Left renal pelvis (tissue), 4 donors: Measurements from ENCODE around the gene SEC11A. TPM values are rescaled to one million over a fixed set of nuclear protein-coding genes. Genes with fewer than 3 reads are reported as not detected.

ENCODE experiments used
- DNase-seq, 4 donors: peaks; one replicate each; pipeline ENCODE4 v3.0.0-alpha.2; 2013; ENCODE audit warnings: low read depth in 4 of 4, low spot score in 3 of 4
- polyA plus RNA-seq, 4 donors: library from polyadenylated mRNA; unstranded; fragments of 120-200 nt; gene quantifications; one replicate each; pipeline ENCODE4 v1.2.1, GENCODE V29; 2013; ENCODE audit not compliant: insufficient read length in 4 of 4

Gene SEC11A
- polyA plus RNA-seq, 4 donors, result 249 to 329 (median 277) TPM

- no peak for DNase-seq
Observed at GRCh38 chr15:84685304-84685703, 30.6 kb downstream of the SEC11A start.

GRCh38 chr15:84684092-84684491, 31.8 kb downstream of the SEC11A start:
- no peak for DNase-seq

DNA sequence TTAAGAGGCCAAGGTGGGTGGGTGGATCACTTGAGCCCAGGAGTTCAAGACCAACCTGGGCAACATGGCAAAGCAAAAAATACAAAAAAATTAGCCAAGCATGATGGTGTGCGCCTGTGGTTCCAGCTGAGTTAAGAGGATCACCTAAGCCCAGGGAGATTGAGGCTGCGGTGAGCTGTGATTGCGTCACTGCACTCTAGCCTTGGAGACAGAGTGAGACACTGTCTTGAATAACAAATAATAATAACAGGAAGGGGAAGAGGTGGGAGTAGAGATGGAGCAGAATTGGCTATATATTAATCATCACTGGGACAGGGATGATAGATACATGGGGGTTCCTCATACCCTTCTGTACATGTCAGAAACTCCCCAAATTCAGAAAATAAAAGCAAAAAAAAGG, 34.1 kb downstream of the SEC11A start:
- no peak for DNase-seq

- no peak for DNase-seq
Observed at GRCh38 chr15:84671211-84671610, 44.7 kb downstream of the SEC11A start.

GRCh38 chr15:84669726-84670125, 46.2 kb downstream of the SEC11A start:
- no peak for DNase-seq

GRCh38 chr15:84668221-84668982, 47.5 kb downstream of the SEC11A start:
- DNase-seq, result no peak

- DNase-seq, result no peak
Observed at GRCh38 chr15:84666373-84666772, 49.6 kb downstream of the SEC11A start.

DNA sequence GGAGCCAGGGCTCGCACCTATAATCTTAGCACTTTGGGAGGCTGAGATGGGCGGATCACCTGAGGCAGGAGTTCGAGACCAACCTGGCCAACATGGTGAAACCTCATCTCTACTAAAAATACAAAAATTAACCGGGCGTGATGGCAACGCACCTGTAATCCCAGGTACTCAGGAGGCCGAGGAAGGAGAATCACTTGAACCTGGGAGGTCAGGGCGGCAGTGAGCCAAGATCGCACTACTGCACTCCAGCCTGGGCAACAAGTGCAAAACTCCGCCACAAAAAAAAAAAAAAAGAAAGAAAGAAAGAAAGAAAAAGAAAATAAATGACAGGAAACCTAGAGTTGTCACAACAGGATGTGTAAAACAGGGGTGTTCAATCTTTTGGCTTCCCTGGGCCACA, 54.9 kb downstream of the SEC11A start:
- no peak for DNase-seq

GRCh38 chr15:84659904-84660781, 55.8 kb downstream of the SEC11A start:
- no peak for DNase-seq

GRCh38 chr15:84658788-84659411, 57.0 kb downstream of the SEC11A start:
- DNase-seq, result no peak

DNA sequence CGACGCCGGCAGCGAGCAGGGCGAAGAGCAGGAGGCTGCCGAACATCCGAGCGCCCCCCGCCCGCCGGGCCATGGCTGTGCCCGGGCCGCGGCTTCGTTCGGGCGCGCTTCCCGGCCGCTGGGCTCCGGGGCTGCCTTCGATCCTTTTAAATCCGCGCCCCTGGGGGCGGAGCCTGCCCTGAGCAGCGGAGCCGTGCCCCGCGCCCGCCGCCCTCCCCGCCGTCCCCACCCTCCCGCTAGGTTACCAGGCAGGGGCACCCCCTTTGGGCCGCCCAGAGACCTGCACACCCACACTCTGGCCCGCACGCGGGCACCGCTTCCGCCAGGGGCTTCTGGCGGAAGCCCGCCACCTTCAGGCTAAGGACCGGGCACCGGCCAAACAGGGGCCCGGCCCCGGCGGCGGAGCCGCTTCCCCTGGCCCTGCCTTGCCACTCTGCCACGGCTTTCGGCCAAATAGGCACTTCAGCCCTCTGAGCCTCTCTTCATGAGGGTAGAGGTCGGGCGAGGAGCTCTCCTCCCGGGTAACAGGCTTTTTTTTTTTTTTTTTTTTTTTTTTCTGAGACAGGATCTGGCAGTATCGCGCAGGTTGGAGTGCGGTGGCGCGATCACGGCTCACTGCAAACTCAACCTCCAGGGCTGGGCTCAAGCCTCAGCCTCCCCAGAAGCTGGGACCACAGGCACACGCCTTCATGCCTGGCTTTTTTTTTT, 57.7 kb downstream of the SEC11A start, which contains the start of gene NMB:
Gene NMB (minus strand): TSS at position 120 of the 708 bp plus-strand sequence. CDS start 47 bp downstream, at position 73.
- DNase-seq, result peak in 2 of 4 donors; percentile 58 to 64

DNA sequence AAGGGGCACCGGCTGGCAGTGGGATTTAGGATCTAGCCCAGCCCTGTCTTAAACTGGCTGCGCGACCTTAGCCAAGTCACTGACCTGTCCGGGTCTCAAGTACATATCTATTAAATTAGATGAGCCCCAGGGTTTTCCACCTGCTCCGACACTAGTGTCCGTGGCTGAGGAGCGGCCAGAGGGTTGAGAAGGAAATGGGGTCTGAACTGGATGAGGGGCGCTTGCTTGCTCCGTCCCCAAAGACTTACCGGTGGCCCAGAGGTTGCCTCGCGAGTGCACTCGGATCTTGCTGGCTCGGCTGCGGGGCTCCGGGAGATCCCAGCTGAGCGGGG, 58.2 kb downstream of the SEC11A start:
- no peak for DNase-seq

DNA sequence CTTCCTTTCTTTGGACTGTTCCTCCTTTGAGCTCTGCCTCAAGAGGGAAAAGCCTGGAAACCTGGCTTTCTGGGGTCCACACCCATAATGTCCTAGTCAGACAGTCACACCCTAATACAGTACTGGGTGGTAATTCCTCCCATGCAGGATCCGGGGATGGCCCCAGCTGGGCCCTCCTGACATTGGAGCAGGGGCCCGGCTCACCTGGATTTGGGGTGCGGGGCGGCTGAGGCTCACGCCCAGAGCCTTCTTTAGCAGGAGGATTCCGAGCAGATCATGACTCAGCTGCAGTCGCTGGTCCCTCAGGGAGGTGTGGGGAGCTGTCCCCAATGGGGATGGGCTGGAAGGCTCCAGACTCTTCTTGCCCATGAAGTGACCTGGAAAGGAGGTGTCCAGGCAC, 59.0 kb downstream of the SEC11A start:
- no peak for DNase-seq

DNA sequence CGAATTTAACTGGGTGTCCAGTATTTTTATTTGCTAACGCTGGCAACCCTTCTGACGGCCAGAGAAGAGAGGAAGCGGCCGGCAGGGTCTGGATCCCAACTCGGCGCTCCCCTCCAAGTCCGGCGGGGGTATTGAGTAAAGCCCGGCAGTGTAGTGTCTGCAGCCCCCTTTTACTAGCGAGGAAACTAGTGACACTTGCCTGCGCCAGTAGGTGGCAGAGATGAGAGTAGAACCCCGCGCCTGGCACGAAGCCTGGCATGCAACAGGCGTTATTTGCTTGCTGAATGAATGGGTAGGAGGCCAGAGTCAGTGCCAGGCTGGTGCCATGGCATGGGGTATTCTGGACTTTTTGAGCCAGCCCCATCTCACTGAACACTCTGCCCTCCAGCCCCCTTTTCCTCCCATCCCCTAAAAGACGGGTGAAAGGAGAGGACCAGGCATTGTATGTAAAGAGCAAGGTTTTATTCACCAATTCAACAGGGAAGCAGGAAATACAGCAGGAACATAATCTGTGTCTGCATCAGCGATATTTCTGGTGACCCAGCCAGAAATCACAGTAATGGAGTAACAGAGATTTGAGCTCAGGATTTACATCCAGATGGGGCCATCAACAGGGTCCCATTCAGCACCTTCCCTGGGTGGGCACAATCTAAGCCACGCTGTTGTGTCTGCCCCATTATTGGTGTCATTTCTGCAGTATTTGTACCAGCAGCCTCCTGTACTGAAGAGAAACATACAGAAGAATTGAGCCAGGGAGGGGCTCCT, 61.1 kb downstream of the SEC11A start:
- DNase-seq, result peak in 1 of 4 donors; percentile 35

DNA sequence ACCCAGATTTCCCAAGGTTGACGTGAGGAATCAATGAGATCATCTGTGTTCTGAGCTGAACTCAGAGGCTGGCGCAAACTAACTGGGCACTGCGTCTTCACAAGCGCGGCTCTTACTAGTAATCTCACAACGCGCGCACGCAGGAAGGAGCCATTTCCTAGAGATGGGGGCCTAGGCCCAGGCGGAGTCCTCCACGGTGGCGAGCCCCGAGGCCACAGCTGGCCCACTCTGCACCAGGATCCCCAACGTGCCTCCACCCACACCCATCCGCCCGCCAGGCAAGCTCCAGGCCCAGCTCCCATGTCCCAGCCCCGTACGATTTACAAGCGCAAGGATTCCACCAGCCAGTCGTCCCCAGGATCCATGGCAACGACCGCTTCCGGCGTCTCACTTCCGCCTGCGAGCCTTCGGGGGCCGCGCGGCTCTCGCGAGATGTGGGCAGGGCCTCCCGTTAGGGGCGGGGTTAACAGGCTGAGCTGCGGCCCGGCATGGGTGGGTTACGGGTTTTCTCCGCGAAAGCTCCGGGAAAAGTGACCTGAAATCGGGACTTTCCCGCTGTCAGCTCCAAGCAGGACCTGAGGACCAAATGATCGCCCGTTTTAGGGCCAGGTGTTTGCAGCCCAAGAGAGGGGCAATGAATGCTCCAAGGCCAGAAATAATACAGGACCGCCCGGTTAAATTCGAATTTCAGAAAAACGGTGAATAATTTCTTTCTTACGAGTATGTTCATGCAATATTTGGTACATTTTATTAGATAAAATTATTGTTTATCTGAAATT, 61.8 kb downstream of the SEC11A start, which contains the start of gene WDR73:
Gene WDR73 (minus strand): TSS at position 374 of the 779 bp plus-strand sequence. CDS start 9 bp downstream, at position 365.
- DNase-seq, result peak; percentile 90 to 95 (median 94)

GRCh38 chr15:84653584-84653909, 62.4 kb downstream of the SEC11A start:
- DNase-seq, result no peak

GRCh38 chr15:84649706-84650105, 66.2 kb downstream of the SEC11A start:
- DNase-seq, result no peak

- DNase-seq, result no peak
Observed at GRCh38 chr15:84648539-84648938, 67.4 kb downstream of the SEC11A start.

- no peak for DNase-seq
Observed at GRCh38 chr15:84647726-84648125, 68.2 kb downstream of the SEC11A start.
